Measurements from ENCODE around the gene TNFAIP2. TPM values are rescaled to one million over a fixed set of nuclear protein-coding genes. Genes with fewer than 3 reads are reported as not detected.

The TNFAIP2 gene
- total RNA-seq, result 10 to 100 TPM; 24.5 to 32.2 TPM

GRCh38 chr14:103122947-103123633, at the start of gene TNFAIP2:
Gene TNFAIP2 (plus strand): TSS chr14:103123461. CDS start chr14:103126458, 2,997 bp downstream.
- Histone ChIP-seq H3K36me3 (no peaks in the 10 kb centered on the region), H3K4me3 (peak within 1 kb of the TSS; percentile 70 to 84), H3K27me3 (no peaks in the 10 kb centered on the region), H3K27ac (peak within 1 kb of the TSS; percentile 92 to 94), H3K9me3 (no peaks in the 10 kb centered on the region), H3K4me1 (peaks cover 0 to 87% of the 10 kb centered on the region in 2 donors)
- peak; percentile 74 for DNase-seq (ENCODE audit: low spot score)
- no peak for TF ChIP-seq CTCF (IDR thresholded peaks at IDR 0.05)

DNA sequence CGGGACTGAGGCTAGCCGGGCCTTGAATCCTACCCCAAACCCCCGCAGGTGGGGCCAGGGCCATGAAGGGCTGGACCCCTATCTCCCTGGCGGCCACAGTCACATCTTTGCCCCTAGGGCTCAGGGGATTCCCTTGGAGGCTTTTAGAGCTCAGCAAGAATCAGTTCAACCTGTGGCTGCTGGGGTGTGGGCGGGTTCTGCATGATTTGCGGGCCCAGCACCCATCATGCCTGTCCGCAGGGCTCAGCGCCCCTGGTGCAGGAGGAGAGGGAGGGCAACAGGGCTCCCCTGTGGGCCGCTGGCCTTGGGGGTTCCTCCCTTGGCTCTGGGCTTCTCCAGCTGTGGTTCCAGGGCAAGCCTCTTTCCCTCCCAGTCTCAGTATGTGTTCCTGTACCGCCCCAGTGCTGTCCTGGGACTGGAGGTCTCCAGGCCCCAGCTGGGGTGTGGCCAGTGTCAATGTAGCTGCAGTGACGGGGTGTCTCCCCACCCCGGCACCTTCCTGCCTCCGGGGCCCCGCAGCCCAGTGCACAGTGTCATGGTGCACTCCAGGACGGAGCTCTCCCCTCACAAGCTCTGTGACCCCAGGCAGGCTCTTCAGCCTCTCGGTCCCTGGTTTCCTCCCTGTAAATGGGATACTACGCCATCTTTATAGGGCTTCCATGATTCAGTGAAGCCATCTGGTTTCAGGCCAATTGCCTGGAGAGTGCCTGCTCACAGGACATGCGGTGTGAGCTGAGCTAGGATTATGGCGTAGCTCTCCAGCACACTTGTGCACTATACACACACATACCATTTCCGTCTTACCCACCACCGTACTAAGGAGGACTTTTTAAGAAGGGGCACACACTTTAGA, 49.2 kb upstream of the TNFAIP2 start:
- no peaks in the 10 kb centered on the region for H3K27me3 ChIP-seq
- H3K4me1 ChIP-seq, result peaks cover 0 to 22% of the 10 kb centered on the region in 2 donors
- H3K4me3 ChIP-seq, result no peak overlapping the region
- peak overlapping the region; percentile 61 to 86 for H3K27ac ChIP-seq
- no peaks in the 10 kb centered on the region for H3K9me3 ChIP-seq
- TF ChIP-seq CTCF (IDR thresholded peaks at IDR 0.05), result no peak
- H3K36me3 ChIP-seq, result no peaks in the 10 kb centered on the region
- DNase-seq (ENCODE audit: low spot score), result no peak

GRCh38 chr14:103074729-103075367, 48.4 kb upstream of the TNFAIP2 start:
- DNase-seq (ENCODE audit: low spot score), result peak; percentile 85
- H3K27me3 ChIP-seq, result no peaks in the 10 kb centered on the region
- H3K36me3 ChIP-seq, result no peaks in the 10 kb centered on the region
- H3K4me1 ChIP-seq, result peaks cover 0 to 22% of the 10 kb centered on the region in 2 donors
- peak overlapping the region; percentile 31 to 52 for H3K4me3 ChIP-seq
- H3K9me3 ChIP-seq, result no peaks in the 10 kb centered on the region
- H3K27ac ChIP-seq, result peak overlapping the region; percentile 61 to 86
- no peak for TF ChIP-seq CTCF (IDR thresholded peaks at IDR 0.05)

DNA sequence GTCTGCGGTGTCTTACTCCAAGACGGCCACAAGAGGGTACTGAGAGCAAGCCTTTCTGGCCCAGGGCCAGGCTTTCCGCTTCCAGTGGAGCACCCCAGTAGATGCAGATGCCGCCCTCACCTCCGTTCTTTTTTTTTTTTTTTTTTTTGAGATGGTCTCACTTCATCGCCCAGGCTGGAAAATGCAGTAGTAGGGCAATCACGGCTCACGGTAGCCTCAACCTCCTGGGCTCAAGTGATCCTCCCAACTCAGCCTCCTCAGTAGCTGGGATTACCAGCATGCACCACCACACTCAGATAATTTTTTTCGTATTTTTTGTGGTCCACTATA, 44.9 kb upstream of the TNFAIP2 start:
- no peaks in the 10 kb centered on the region for H3K9me3 ChIP-seq
- no peaks in the 10 kb centered on the region for H3K27me3 ChIP-seq
- no peak overlapping the region for H3K27ac ChIP-seq
- no peak overlapping the region for H3K4me3 ChIP-seq
- DNase-seq (ENCODE audit: low spot score), result peak; percentile 87
- no peaks in the 10 kb centered on the region for H3K36me3 ChIP-seq
- peak; percentile 51 to 76 for TF ChIP-seq CTCF (IDR thresholded peaks at IDR 0.05)
- peaks cover 0 to 21% of the 10 kb centered on the region in 2 donors for H3K4me1 ChIP-seq

GRCh38 chr14:103078860-103079587, 44.2 kb upstream of the TNFAIP2 start:
- Histone ChIP-seq H3K4me1 (peaks cover 0 to 17% of the 10 kb centered on the region in 2 donors), H3K27me3 (peaks cover 0 to 2% of the 10 kb centered on the region in 2 donors), H3K4me3 (no peak overlapping the region), H3K9me3 (no peaks in the 10 kb centered on the region), H3K27ac (no peak overlapping the region), H3K36me3 (no peaks in the 10 kb centered on the region)
- TF ChIP-seq CTCF (IDR thresholded peaks at IDR 0.05), result no peak
- DNase-seq (ENCODE audit: low spot score), result no peak

Data from right atrium auricular region (tissue), 2 donors.